Prostate gland (tissue), 2 donors: ENCODE measurements around the gene NR1I3.

Experiments used
- POLR2A ChIP-seq: fragments of 450-650 bp; IDR thresholded peaks from one replicate; pipeline ENCODE4 v1.6.1; 2016; ENCODE audit warnings: antibody characterized with exemption, mild to moderate bottlenecking
- POLR2AphosphoS5 ChIP-seq: sonication (generic); formaldehyde crosslinking; IDR thresholded peaks from one replicate; pipeline ENCODE4 v1.6.1; 2017; ENCODE audit warnings: antibody characterized with exemption
- TF ChIP-seq, protein P1 (sequence below), 4 experiments: fragments of 200-600 bp in 2 of 4; fragments of 450-650 bp in 2 of 4; sonication (generic) in 2 of 4; IDR thresholded peaks; 1 replicate in 3 of 4; 2 replicates in 1 of 4; pipeline ENCODE4 v1.5.1; 2016 to 2019; ENCODE audit warnings: antibody characterized with exemption in 4 of 4, mild to moderate bottlenecking in 2 of 4, moderate library complexity in 2 of 4

GRCh38 chr1:161185732-161186311, 52.2 kb downstream of the NR1I3 start:
- TF ChIP-seq, protein P1, sequence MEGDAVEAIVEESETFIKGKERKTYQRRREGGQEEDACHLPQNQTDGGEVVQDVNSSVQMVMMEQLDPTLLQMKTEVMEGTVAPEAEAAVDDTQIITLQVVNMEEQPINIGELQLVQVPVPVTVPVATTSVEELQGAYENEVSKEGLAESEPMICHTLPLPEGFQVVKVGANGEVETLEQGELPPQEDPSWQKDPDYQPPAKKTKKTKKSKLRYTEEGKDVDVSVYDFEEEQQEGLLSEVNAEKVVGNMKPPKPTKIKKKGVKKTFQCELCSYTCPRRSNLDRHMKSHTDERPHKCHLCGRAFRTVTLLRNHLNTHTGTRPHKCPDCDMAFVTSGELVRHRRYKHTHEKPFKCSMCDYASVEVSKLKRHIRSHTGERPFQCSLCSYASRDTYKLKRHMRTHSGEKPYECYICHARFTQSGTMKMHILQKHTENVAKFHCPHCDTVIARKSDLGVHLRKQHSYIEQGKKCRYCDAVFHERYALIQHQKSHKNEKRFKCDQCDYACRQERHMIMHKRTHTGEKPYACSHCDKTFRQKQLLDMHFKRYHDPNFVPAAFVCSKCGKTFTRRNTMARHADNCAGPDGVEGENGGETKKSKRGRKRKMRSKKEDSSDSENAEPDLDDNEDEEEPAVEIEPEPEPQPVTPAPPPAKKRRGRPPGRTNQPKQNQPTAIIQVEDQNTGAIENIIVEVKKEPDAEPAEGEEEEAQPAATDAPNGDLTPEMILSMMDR (IDR thresholded peaks at IDR 0.05), result no peak
- no peak for TF ChIP-seq POLR2AphosphoS5
- TF ChIP-seq POLR2A, result no peak
